NCI-H2081 (cell line): ENCODE data around the gene CDIPT.
"Not testable (repeated sequence)": the region's sequence is repeated elsewhere in the genome, so short reads cannot be mapped to it uniquely, and the experiment has no call there.

ENCODE experiments used
- DNase-seq, 2 experiments: peaks; one replicate each; lab custom pipeline; 2025; lab: John Stamatoyannopoulos, UW

Gene CDIPT

DNA sequence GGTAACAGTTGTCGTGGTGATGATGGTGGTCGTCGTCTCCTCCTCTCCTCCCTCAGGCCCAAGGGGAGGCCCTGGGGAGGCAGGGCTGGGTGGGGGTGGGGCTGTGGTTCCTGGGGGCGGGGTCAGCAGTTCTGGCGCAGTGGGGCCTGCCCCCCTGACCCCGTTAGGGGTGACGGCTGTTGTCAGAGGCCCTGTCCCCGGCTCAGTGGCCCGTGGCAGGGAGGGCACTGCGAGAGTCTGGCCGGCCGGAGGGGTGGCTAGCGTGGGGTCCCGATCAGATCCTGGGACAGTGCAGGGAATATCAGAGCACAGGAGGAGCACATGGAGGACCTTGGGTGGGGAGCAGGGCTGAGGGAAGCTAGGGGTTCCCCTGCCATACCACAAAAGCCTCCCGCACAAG lies 33.8 kb upstream of the CDIPT start:
- DNase-seq: no peak

- no peak for DNase-seq
These were observed 31.3 kb upstream of the CDIPT start for GRCh38 chr16:29894352-29894751.

DNA sequence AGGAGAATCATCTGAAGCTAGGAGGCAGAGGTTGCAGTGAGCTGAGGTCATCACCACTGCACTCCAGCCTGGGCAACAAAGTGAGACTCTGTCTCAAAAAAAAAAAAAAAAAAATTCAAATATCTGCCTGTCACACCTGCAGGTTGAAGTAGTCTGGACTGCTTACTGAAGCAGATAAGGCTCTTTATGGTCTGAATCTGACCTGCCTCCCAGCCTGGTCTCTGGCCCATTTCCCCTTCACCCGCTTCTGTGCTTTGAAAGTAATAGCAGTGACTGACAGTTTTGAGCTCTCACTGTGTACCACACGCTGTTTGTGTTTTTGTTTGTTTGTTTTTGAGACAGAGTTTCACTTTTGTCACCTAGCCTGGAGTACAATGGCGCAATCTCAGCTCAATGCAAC lies 30.5 kb upstream of the CDIPT start:
- no peak for DNase-seq

- DNase-seq: no peak
These were observed 29.4 kb upstream of the CDIPT start for GRCh38 chr16:29892458-29892813.

GRCh38 chr16:29891525-29892457 lies 28.8 kb upstream of the CDIPT start:
- DNase-seq: no peak

DNA sequence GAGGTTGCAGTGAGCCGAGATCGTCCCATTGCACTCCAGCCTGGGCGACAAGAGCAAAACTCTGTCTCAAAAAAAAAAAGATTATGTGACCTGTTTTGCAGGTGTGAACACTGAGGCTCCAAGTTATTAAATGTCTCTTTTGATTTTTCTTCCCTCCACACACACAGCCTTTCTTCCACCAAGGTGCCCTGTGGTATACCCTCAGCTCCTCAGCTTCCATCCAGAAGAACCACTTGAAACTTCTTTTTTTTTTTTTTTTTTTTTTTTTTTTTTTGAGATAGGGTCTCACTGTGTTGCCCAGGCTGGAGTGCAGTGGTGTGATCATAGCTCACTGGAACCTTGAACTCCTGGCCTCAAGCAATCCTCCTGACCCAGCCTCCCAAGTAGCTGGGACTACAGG lies 26.3 kb upstream of the CDIPT start:
- DNase-seq: not testable (repeated sequence)

GRCh38 chr16:29883987-29884386 lies 21.0 kb upstream of the CDIPT start:
- DNase-seq: no peak

DNA sequence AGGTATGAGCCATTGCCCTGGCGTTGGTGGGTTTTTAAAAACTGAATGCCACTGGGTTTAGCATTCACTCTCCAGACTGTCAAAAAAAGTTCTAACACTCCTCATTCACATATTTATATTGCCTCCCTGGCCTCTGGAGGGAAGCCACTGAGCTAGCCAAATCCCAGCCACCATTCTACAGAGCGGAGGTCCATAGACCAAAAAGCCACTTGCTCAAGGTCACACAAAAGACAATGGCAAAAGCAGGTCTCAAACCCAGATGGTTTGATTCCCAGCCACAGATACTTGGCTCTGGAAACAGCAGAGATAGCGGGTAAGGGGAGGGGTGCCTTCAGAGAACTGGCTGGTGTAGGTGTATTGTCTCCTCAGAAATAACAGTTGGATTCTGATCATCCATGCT lies 18.0 kb upstream of the CDIPT start:
- DNase-seq: no peak

GRCh38 chr16:29878172-29878571 lies 15.1 kb upstream of the CDIPT start:
- DNase-seq: no peak

DNA sequence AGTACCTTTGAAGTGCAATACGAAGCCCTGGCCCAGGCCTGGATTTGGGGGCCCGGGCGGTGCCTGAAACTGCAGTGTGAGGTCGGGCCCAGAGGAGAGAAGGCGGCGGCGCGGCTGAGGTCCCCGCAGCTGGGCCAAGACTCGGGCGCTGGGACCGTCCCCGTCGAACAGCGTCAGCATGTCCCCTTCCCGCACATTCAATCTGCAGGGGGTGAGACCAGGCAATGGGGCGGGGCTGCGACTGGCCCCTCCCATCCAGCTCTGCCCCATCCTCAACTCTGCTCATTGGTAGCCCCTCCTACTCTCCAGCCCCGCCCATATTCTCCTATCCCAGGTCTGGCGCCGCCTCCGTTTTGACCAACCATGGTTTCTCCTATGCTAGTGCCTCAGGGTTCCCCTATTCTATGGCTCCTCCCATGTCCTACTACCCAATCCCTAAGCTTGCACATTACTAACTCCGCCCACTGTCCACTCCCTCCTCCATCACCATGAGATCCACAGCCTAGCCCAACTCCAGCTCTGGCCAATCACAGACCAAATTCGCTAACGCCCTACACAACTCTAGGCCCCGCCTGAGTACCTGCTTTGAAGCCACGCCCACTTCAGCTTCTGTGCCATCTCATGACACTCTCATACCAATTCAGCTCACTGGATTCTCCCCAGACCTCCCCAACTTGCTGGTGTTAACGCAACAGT lies 14.4 kb upstream of the CDIPT start:
- no peak for DNase-seq

- DNase-seq: no peak
These were observed 13.7 kb upstream of the CDIPT start for GRCh38 chr16:29876594-29877249.

- DNase-seq: no peak
These were observed 13.2 kb upstream of the CDIPT start for GRCh38 chr16:29876217-29876593.

- no peak for DNase-seq
These were observed 12.2 kb upstream of the CDIPT start for GRCh38 chr16:29875206-29875605.

GRCh38 chr16:29873319-29873718 lies 10.3 kb upstream of the CDIPT start:
- no peak for DNase-seq

DNA sequence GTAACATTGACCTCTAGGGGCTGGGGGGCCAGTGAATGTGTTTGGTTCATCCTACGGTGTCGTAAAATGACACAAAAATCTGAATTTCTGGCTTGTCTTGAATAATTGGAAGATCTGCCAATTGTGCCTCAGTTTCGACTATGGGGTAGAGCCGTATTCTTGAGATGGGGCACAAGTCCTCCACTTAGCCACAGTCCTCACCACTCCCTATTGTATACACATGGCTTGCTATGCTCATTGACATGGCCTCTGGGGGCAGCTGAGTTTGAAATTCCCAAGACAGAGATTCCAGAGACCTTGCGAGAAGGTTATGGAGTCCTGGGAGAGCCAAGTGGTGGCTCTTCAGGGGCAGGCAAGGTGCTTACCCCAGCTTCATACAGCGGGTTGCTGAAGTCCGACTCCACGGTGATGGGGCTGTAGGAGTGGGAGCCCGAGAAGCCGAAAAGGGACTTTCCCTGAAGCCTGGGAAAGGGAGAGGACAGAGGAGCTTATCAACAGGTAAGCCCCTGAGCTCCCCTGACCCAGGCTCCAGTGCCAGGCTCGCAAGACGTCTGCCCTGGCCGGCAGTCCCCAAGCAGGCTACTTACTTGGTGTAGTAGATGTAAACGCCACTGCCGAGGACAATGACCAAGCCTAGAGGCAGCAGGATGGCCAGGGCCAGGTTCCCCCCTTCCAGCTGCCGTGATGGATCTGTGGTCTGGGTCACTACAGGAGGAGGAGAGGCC lies 9.0 kb upstream of the CDIPT start:
- no peak for DNase-seq

GRCh38 chr16:29869067-29869466 lies 6.0 kb upstream of the CDIPT start:
- DNase-seq: not testable (repeated sequence)

GRCh38 chr16:29868396-29869009 lies 5.5 kb upstream of the CDIPT start:
- no peak for DNase-seq

DNA sequence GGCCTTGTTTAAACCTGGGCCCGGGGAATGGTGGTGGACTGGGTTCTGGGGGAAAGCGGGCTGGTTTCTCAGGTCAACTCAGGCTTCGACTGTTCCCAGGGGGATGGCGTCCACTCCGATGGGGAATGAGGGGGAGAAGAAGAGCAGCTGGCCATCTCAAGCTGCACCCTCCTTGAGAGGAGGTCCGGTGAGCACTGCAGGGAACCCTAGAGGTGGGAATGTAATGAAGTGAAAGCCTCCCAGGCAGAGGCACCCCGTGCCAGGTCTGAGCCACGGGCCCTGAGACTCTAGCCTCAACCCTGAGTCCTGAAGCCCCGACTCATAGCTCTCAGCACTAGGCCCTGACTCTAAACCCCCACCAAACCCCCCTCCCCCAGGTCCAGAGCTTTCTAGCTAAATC lies 1.2 kb upstream of the CDIPT start:
- DNase-seq: no peak

GRCh38 chr16:29863669-29863984 lies 601 bp upstream of the CDIPT start:
- no peak for DNase-seq

GRCh38 chr16:29862383-29862883 lies 593 bp downstream of the CDIPT start:
- DNase-seq: no peak

GRCh38 chr16:29860218-29860617 lies 2.8 kb downstream of the CDIPT start:
- DNase-seq: no peak

DNA sequence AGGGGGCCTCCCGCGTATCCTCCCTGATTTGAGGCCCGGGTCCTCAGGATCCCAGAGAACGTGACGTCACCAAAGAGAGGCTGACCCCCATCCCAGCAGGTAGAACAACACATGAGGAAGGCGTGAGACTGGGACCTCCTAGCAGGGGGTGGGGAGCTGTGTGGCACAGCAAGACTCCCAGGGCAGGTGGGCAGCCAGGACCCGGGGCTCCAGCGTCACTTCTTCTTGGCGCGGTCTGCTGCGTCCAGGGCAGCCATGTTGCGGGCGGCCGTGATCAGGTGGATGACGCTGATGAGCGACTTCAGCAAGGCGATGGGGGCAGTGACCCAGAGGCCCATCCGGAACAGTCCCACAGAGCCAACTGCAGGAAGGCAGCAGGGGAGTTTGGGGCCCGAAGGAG lies 4.1 kb downstream of the CDIPT start:
- no peak for DNase-seq
